ENCODE measurements around the gene TC2N.
A peak's percentile ranks its signal among the peaks of the same experiment; 100 is the strongest.
"Not testable (repeated sequence)": the region's sequence is repeated elsewhere in the genome, so short reads cannot be mapped to it uniquely, and the experiment has no call there.

The TC2N gene

GRCh38 chr14:91899806-91900205, 32.5 kb upstream of the TC2N start:
- no peak overlapping the region for H3K27ac ChIP-seq (ENCODE audit: low read length)
- H3K9me3 ChIP-seq (ENCODE audit: control insufficient read depth in 2 of 2, low read length in 2 of 2) = no peaks in the 10 kb centered on the region
- H3K9ac ChIP-seq (ENCODE audit: low read length in 2 of 2) = no peak overlapping the region
- H3K27me3 ChIP-seq (ENCODE audit: control insufficient read depth in 1 of 2, insufficient read depth in 2 of 2, low read length in 2 of 2) = no peaks in the 10 kb centered on the region
- H3K36me3 ChIP-seq (ENCODE audit: control insufficient read depth in 2 of 2, insufficient read depth in 2 of 2, low read length in 2 of 2) = no peaks in the 10 kb centered on the region
- H3K4me3 ChIP-seq (ENCODE audit: low read length in 2 of 2) = peak overlapping the region in 1 of 2 donors; percentile 15
- H3K4me1 ChIP-seq (ENCODE audit: control insufficient read depth, insufficient read depth, low read length) = peaks cover 40% of the 10 kb centered on the region

- Histone ChIP-seq H3K27ac (ENCODE audit: low read length) (no peak overlapping the region), H3K36me3 (ENCODE audit: control insufficient read depth in 2 of 2, insufficient read depth in 2 of 2, low read length in 2 of 2) (no peaks in the 10 kb centered on the region), H3K4me3 (ENCODE audit: low read length in 2 of 2) (peak overlapping the region in 1 of 2 donors; percentile 15), H3K9ac (ENCODE audit: low read length in 2 of 2) (no peak overlapping the region), H3K9me3 (ENCODE audit: control insufficient read depth in 2 of 2, low read length in 2 of 2) (no peaks in the 10 kb centered on the region), H3K4me1 (ENCODE audit: control insufficient read depth, insufficient read depth, low read length) (peaks cover 40% of the 10 kb centered on the region), H3K27me3 (ENCODE audit: control insufficient read depth in 1 of 2, insufficient read depth in 2 of 2, low read length in 2 of 2) (no peaks in the 10 kb centered on the region)
Observed at GRCh38 chr14:91899213-91899612, 31.9 kb upstream of the TC2N start.

- H3K4me1 ChIP-seq (ENCODE audit: control insufficient read depth, insufficient read depth, low read length) = peaks cover 40% of the 10 kb centered on the region
- no peaks in the 10 kb centered on the region for H3K27me3 ChIP-seq (ENCODE audit: control insufficient read depth in 1 of 2, insufficient read depth in 2 of 2, low read length in 2 of 2)
- H3K27ac ChIP-seq (ENCODE audit: low read length) = no peak overlapping the region
- H3K36me3 ChIP-seq (ENCODE audit: control insufficient read depth in 2 of 2, insufficient read depth in 2 of 2, low read length in 2 of 2) = no peaks in the 10 kb centered on the region
- H3K9ac ChIP-seq (ENCODE audit: low read length in 2 of 2) = no peak overlapping the region
- H3K4me3 ChIP-seq (ENCODE audit: low read length in 2 of 2) = no peak overlapping the region
- H3K9me3 ChIP-seq (ENCODE audit: control insufficient read depth in 2 of 2, low read length in 2 of 2) = no peaks in the 10 kb centered on the region
Observed at GRCh38 chr14:91898372-91898771, 31.0 kb upstream of the TC2N start.

- peak overlapping the region; percentile 66 for H3K27ac ChIP-seq (ENCODE audit: low read length)
Observed at GRCh38 chr14:91897716-91898115, 30.4 kb upstream of the TC2N start.

DNA sequence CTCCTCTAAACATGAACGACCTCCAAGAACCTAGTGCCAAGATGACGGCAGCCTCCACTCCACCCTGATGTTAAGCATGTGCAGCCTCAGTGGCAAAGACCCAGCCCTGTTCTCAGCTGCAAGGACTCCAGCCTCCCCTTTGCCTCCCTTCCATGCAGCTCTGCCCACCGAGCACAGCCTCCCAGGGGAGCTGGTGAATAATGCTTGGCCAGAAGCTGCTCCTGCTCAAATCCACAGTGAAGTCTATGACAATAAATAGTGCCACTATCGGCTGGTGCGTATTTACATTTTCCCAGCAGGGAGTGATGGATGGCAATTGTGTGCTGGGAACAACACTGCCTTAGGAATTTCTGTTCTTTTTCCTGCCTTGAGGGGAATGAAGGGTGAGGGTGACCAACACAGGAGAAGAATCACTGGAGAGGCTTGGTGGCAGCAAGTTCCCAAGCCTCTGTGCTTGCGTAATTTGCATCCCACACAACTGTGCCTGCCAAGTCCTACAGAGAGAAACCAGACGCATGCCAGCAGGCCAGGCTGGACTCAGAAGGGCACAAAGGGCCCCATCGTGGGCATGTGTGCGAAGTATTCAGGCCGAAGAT, 29.9 kb upstream of the TC2N start:
- Histone ChIP-seq H3K27ac (ENCODE audit: low read length) (peak overlapping the region; percentile 66), H3K27me3 (ENCODE audit: control insufficient read depth in 1 of 2, insufficient read depth in 2 of 2, low read length in 2 of 2) (peaks cover 0 to 2% of the 10 kb centered on the region in 2 donors), H3K4me3 (ENCODE audit: low read length in 2 of 2) (peak overlapping the region; percentile 14 to 22), H3K36me3 (ENCODE audit: control insufficient read depth in 2 of 2, insufficient read depth in 2 of 2, low read length in 2 of 2) (no peaks in the 10 kb centered on the region), H3K9ac (ENCODE audit: low read length in 2 of 2) (no peak overlapping the region), H3K9me3 (ENCODE audit: control insufficient read depth in 2 of 2, low read length in 2 of 2) (no peaks in the 10 kb centered on the region), H3K4me1 (ENCODE audit: control insufficient read depth, insufficient read depth, low read length) (peaks cover 47% of the 10 kb centered on the region)

More at GRCh38 chr14:91897716-91898115, 30.4 kb upstream of the TC2N start:
- peak overlapping the region in 1 of 2 donors; percentile 22 for H3K4me3 ChIP-seq (ENCODE audit: low read length in 2 of 2)
- H3K36me3 ChIP-seq (ENCODE audit: control insufficient read depth in 2 of 2, insufficient read depth in 2 of 2, low read length in 2 of 2); H3K9me3 ChIP-seq (ENCODE audit: control insufficient read depth in 2 of 2, low read length in 2 of 2); H3K9ac ChIP-seq (ENCODE audit: low read length in 2 of 2); H3K27me3 ChIP-seq (ENCODE audit: control insufficient read depth in 1 of 2, insufficient read depth in 2 of 2, low read length in 2 of 2): not testable (repeated sequence)
- H3K4me1 ChIP-seq (ENCODE audit: control insufficient read depth, insufficient read depth, low read length) = peaks cover 43% of the 10 kb centered on the region

DNA sequence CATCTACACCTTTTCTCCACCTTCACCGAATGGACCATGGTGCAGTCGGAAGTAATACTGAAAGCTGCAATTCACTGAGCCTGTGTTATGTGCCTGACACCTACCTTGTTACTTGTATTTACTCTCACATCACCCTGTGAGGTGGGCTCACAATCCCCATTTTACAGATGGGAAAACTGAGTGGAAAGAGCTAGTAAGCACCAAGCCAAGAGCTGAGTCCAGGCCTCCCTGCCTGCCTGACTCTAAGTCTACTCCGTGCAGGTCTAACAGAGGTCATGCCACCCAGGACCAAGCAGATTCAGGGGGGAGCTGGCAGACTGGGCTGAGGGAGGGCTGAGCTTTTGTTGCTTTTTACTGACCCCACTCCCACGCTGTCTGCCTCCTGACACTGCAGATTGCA, 29.1 kb upstream of the TC2N start:
- H3K4me3 ChIP-seq (ENCODE audit: low read length in 2 of 2) = no peak overlapping the region
- no peak overlapping the region for H3K9ac ChIP-seq (ENCODE audit: low read length in 2 of 2)
- peaks cover 0 to 2% of the 10 kb centered on the region in 2 donors for H3K27me3 ChIP-seq (ENCODE audit: control insufficient read depth in 1 of 2, insufficient read depth in 2 of 2, low read length in 2 of 2)
- no peaks in the 10 kb centered on the region for H3K36me3 ChIP-seq (ENCODE audit: control insufficient read depth in 2 of 2, insufficient read depth in 2 of 2, low read length in 2 of 2)
- H3K27ac ChIP-seq (ENCODE audit: low read length) = peak overlapping the region; percentile 66
- H3K9me3 ChIP-seq (ENCODE audit: control insufficient read depth in 2 of 2, low read length in 2 of 2) = no peaks in the 10 kb centered on the region
- peaks cover 44% of the 10 kb centered on the region for H3K4me1 ChIP-seq (ENCODE audit: control insufficient read depth, insufficient read depth, low read length)

GRCh38 chr14:91893669-91894068, 26.3 kb upstream of the TC2N start:
- H3K27me3 ChIP-seq (ENCODE audit: control insufficient read depth in 1 of 2, insufficient read depth in 2 of 2, low read length in 2 of 2) = peaks cover 0 to 2% of the 10 kb centered on the region in 2 donors
- H3K4me1 ChIP-seq (ENCODE audit: control insufficient read depth, insufficient read depth, low read length) = peaks cover 37% of the 10 kb centered on the region
- no peaks in the 10 kb centered on the region for H3K36me3 ChIP-seq (ENCODE audit: control insufficient read depth in 2 of 2, insufficient read depth in 2 of 2, low read length in 2 of 2)
- no peak overlapping the region for H3K4me3 ChIP-seq (ENCODE audit: low read length in 2 of 2)
- H3K9ac ChIP-seq (ENCODE audit: low read length in 2 of 2) = no peak overlapping the region
- H3K27ac ChIP-seq (ENCODE audit: low read length) = no peak overlapping the region
- H3K9me3 ChIP-seq (ENCODE audit: control insufficient read depth in 2 of 2, low read length in 2 of 2) = no peaks in the 10 kb centered on the region

DNA sequence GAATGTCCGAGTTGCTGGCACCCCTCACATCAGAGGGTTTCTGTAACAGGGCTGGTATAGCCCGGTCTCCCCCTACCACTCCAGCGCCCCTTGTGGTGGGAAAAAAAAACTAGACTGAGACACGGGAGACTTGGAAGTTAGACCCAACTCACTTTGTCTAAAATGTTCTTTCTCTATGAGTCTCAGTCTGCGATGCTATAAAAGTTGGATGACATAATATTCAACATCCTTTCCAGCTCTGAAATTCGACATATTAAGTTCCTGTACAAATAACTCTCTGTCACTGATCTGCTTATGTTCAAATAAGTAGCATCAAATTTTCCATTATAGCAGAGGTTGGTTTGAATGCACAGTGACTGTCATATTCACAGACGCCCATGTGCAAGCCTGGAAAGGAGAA, 25.7 kb upstream of the TC2N start:
- no peak overlapping the region for H3K9ac ChIP-seq (ENCODE audit: low read length in 2 of 2)
- no peak overlapping the region for H3K4me3 ChIP-seq (ENCODE audit: low read length in 2 of 2)
- H3K27me3 ChIP-seq (ENCODE audit: control insufficient read depth in 1 of 2, insufficient read depth in 2 of 2, low read length in 2 of 2) = peaks cover 0 to 2% of the 10 kb centered on the region in 2 donors
- no peaks in the 10 kb centered on the region for H3K36me3 ChIP-seq (ENCODE audit: control insufficient read depth in 2 of 2, insufficient read depth in 2 of 2, low read length in 2 of 2)
- H3K4me1 ChIP-seq (ENCODE audit: control insufficient read depth, insufficient read depth, low read length) = peaks cover 32% of the 10 kb centered on the region
- no peak overlapping the region for H3K27ac ChIP-seq (ENCODE audit: low read length)
- H3K9me3 ChIP-seq (ENCODE audit: control insufficient read depth in 2 of 2, low read length in 2 of 2) = no peaks in the 10 kb centered on the region

- no peak overlapping the region for H3K27ac ChIP-seq (ENCODE audit: low read length)
- H3K4me1 ChIP-seq (ENCODE audit: control insufficient read depth, insufficient read depth, low read length) = peaks cover 21% of the 10 kb centered on the region
Observed at GRCh38 chr14:91891721-91892220, 24.4 kb upstream of the TC2N start.

GRCh38 chr14:91891101-91891500, 23.8 kb upstream of the TC2N start:
- no peak overlapping the region for H3K4me3 ChIP-seq (ENCODE audit: low read length in 2 of 2)
- no peak overlapping the region for H3K9ac ChIP-seq (ENCODE audit: low read length in 2 of 2)
- H3K36me3 ChIP-seq (ENCODE audit: control insufficient read depth in 2 of 2, insufficient read depth in 2 of 2, low read length in 2 of 2) = no peaks in the 10 kb centered on the region
- no peaks in the 10 kb centered on the region for H3K9me3 ChIP-seq (ENCODE audit: control insufficient read depth in 2 of 2, low read length in 2 of 2)
- H3K27ac ChIP-seq (ENCODE audit: low read length) = no peak overlapping the region
- H3K4me1 ChIP-seq (ENCODE audit: control insufficient read depth, insufficient read depth, low read length) = peaks cover 19% of the 10 kb centered on the region
- H3K27me3 ChIP-seq (ENCODE audit: control insufficient read depth in 1 of 2, insufficient read depth in 2 of 2, low read length in 2 of 2) = peaks cover 0 to 2% of the 10 kb centered on the region in 2 donors

More at GRCh38 chr14:91891721-91892220, 24.4 kb upstream of the TC2N start:
- no peaks in the 10 kb centered on the region for H3K9me3 ChIP-seq (ENCODE audit: control insufficient read depth in 2 of 2, low read length in 2 of 2)
- no peak overlapping the region for H3K9ac ChIP-seq (ENCODE audit: low read length in 2 of 2)
- no peaks in the 10 kb centered on the region for H3K36me3 ChIP-seq (ENCODE audit: control insufficient read depth in 2 of 2, insufficient read depth in 2 of 2, low read length in 2 of 2)
- H3K27me3 ChIP-seq (ENCODE audit: control insufficient read depth in 1 of 2, insufficient read depth in 2 of 2, low read length in 2 of 2) = peaks cover 0 to 2% of the 10 kb centered on the region in 2 donors
- no peak overlapping the region for H3K4me3 ChIP-seq (ENCODE audit: low read length in 2 of 2)

GRCh38 chr14:91890291-91890749, 23.0 kb upstream of the TC2N start:
- Histone ChIP-seq H3K27me3 (ENCODE audit: control insufficient read depth in 1 of 2, insufficient read depth in 2 of 2, low read length in 2 of 2) (peaks cover 0 to 2% of the 10 kb centered on the region in 2 donors), H3K9ac (ENCODE audit: low read length in 2 of 2) (no peak overlapping the region), H3K4me3 (ENCODE audit: low read length in 2 of 2) (no peak overlapping the region), H3K27ac (ENCODE audit: low read length) (no peak overlapping the region), H3K4me1 (ENCODE audit: control insufficient read depth, insufficient read depth, low read length) (peaks cover 22% of the 10 kb centered on the region), H3K36me3 (ENCODE audit: control insufficient read depth in 2 of 2, insufficient read depth in 2 of 2, low read length in 2 of 2) (no peaks in the 10 kb centered on the region), H3K9me3 (ENCODE audit: control insufficient read depth in 2 of 2, low read length in 2 of 2) (no peaks in the 10 kb centered on the region)

Data from stomach smooth muscle (tissue), 2 donors.